H1 (cell line): Measurements from ENCODE around the gene PTPN2. TPM values are rescaled to one million over a fixed set of nuclear protein-coding genes. Genes with fewer than 3 reads are reported as not detected.

ENCODE experiments used
- CTCF ChIA-PET: fragments of 300-600 bp; sonication (Branson Sonifier 250); formaldehyde crosslinking; loops from one replicate; lab custom pipeline; 2021; ENCODE audit not compliant: partially characterized antibody; lab: Charles Lee
- POLR2A ChIA-PET: fragments of 300-600 bp; sonication (Branson Sonifier 250); formaldehyde crosslinking; loops from one replicate; lab custom pipeline; 2021; ENCODE audit warnings: inconsistent platforms; ENCODE audit not compliant: partially characterized antibody; lab: Charles Lee
- DNase-seq, 2 experiments: peaks; one replicate each; pipeline versions ENCODE4 v3.0.0 to v3.0.0-alpha.2; 2010 to 2022; ENCODE audit warnings: low spot score in 2 of 2, low read depth in 1 of 2, mixed read lengths in 1 of 2
- FAIRE-seq: peaks from 2 replicates; lab custom pipeline; 2011; peaks lifted over from hg19 to GRCh38; lab: Jason Lieb, UNC
- H2AFZ ChIP-seq: 2 replicates; pipeline ENCODE4 v1.8.1; 2012; ENCODE audit warnings: low read length, inconsistent platforms
- H2AK5ac ChIP-seq: 2 replicates; pipeline ENCODE4 v1.6.1; 2013; ENCODE audit warnings: low read depth, low read length
- H2BK120ac ChIP-seq: replicated peaks from 2 replicates; pipeline ENCODE3; 2013; ENCODE audit warnings: low read depth, low read length, inconsistent platforms
- H2BK12ac ChIP-seq: 2 replicates; pipeline ENCODE4 v1.6.1; 2013; ENCODE audit warnings: low read depth, low read length
- H2BK15ac ChIP-seq: 2 replicates; pipeline ENCODE4 v1.6.1; 2013; ENCODE audit warnings: low read length
- H2BK20ac ChIP-seq: 2 replicates; pipeline ENCODE4 v1.6.1; 2013; ENCODE audit warnings: low read length
- H2BK5ac ChIP-seq: 2 replicates; pipeline ENCODE4 v1.6.1; 2013; ENCODE audit warnings: low read depth, low read length
- H3K14ac ChIP-seq: 2 replicates; pipeline ENCODE4 v1.6.1; 2013; ENCODE audit warnings: inconsistent platforms; ENCODE audit not compliant: insufficient read length
- H3K18ac ChIP-seq: 2 replicates; pipeline ENCODE4 v1.6.1; 2013; ENCODE audit warnings: low read length; ENCODE audit errors: extremely low read depth
- H3K23ac ChIP-seq: 2 replicates; pipeline ENCODE4 v1.6.1; 2013; ENCODE audit warnings: inconsistent platforms; ENCODE audit not compliant: insufficient read length
- H3K23me2 ChIP-seq: 2 replicates; pipeline ENCODE4 v1.6.1; 2013; ENCODE audit warnings: low read depth, low read length
- H3K27ac ChIP-seq: 2 replicates; pipeline ENCODE4 v1.6.1; 2011; ENCODE audit warnings: low read depth, low read length, inconsistent platforms
- H3K27me3 ChIP-seq, 4 experiments: replicated peaks in 1 of 4; 1 replicate in 1 of 4; 2 replicates in 3 of 4; pipeline versions ENCODE4 v1.6.1 to v1.8.1; 2011 to 2013; ENCODE audit warnings: low read length in 3 of 4, mild to moderate bottlenecking in 3 of 4, inconsistent platforms in 2 of 4, mixed read lengths in 2 of 4, moderate library complexity in 1 of 4; ENCODE audit not compliant: control insufficient read depth in 3 of 4, insufficient read depth in 3 of 4; ENCODE audit errors: extremely low read depth in 1 of 4
- H3K36me3 ChIP-seq, 4 experiments: 2 replicates each; pipeline versions ENCODE4 v1.6.1 to v1.8.1; 2011 to 2013; ENCODE audit warnings: mild to moderate bottlenecking in 4 of 4, low read length in 3 of 4, moderate library complexity in 2 of 4, control low read depth in 1 of 4, inconsistent platforms in 1 of 4; ENCODE audit not compliant: insufficient read depth in 4 of 4, control insufficient read depth in 2 of 4
- H3K4ac ChIP-seq: replicated peaks from 2 replicates; pipeline ENCODE3; 2013; ENCODE audit warnings: low read length, low read depth, mixed read lengths, inconsistent platforms; ENCODE audit not compliant: insufficient read length
- H3K4me1 ChIP-seq, 4 experiments: replicated peaks in 1 of 4; 1 replicate in 1 of 4; 2 replicates in 3 of 4; pipeline versions ENCODE4 v1.6.1 to v1.8.1; 2011 to 2013; ENCODE audit warnings: low read length in 3 of 4, inconsistent platforms in 2 of 4, mixed read lengths in 1 of 4; ENCODE audit not compliant: insufficient read depth in 4 of 4, control insufficient read depth in 3 of 4
- H3K4me2 ChIP-seq, 2 experiments: 2 replicates each; pipeline versions ENCODE4 v1.6.1 to v1.8.1; 2011 to 2013; ENCODE audit warnings: low read depth in 2 of 2, low read length in 2 of 2, control low read depth in 1 of 2, inconsistent platforms in 1 of 2, mild to moderate bottlenecking in 1 of 2; ENCODE audit not compliant: insufficient read depth in 1 of 2
- H3K4me3 ChIP-seq, 4 experiments: fragments of 200-600, 300-600 bp in 1 of 4; sonication (generic), shearing (Covaris generic), sonication (Bioruptor Twin) in 1 of 4; 2 replicates each; pipeline versions ENCODE4 v1.5.1 to v1.8.1; 2011 to 2016; ENCODE audit warnings: low read length in 4 of 4, low read depth in 3 of 4, control low read depth in 2 of 4, inconsistent platforms in 2 of 4, mild to moderate bottlenecking in 2 of 4, mixed read lengths in 1 of 4, moderate library complexity in 1 of 4; ENCODE audit not compliant: insufficient read depth in 2 of 4; ENCODE audit errors: extremely low read depth in 1 of 4
- H3K56ac ChIP-seq: replicated peaks from 2 replicates; pipeline ENCODE3; 2013; ENCODE audit warnings: low read depth, mild to moderate bottlenecking, mixed read lengths, low read length, inconsistent platforms; ENCODE audit not compliant: insufficient read length
- H3K79me1 ChIP-seq: 2 replicates; pipeline ENCODE4 v1.6.1; 2013; ENCODE audit warnings: low read depth, low read length, control low read depth
- H3K79me2 ChIP-seq, 2 experiments: 2 replicates each; pipeline versions ENCODE4 v1.6.1 to v1.8.1; 2012 to 2013; ENCODE audit warnings: low read length in 2 of 2, mild to moderate bottlenecking in 2 of 2, inconsistent platforms in 1 of 2; ENCODE audit not compliant: insufficient read depth in 2 of 2, control insufficient read depth in 1 of 2
- H3K9ac ChIP-seq, 4 experiments: replicated peaks in 1 of 4; 1 replicate in 1 of 4; 2 replicates in 3 of 4; pipeline versions ENCODE4 v1.6.1 to v1.8.1; 2011 to 2013; ENCODE audit warnings: low read depth in 3 of 4, low read length in 3 of 4, control low read depth in 2 of 4, mild to moderate bottlenecking in 2 of 4, moderate library complexity in 2 of 4, inconsistent platforms in 1 of 4; ENCODE audit errors: extremely low read depth in 1 of 4
- H3K9me3 ChIP-seq, 2 experiments: 2 replicates each; pipeline versions ENCODE4 v1.6.1 to v1.8.1; 2012 to 2013; ENCODE audit warnings: mild to moderate bottlenecking in 2 of 2, moderate library complexity in 2 of 2, control low read depth in 1 of 2, inconsistent platforms in 1 of 2, low read depth in 1 of 2, low read length in 1 of 2, mixed read lengths in 1 of 2; ENCODE audit not compliant: insufficient read depth in 2 of 2
- H4K20me1 ChIP-seq, 2 experiments: replicated peaks in 1 of 2; 2 replicates each; pipeline versions ENCODE3 to v1.8.1; 2011 to 2013; ENCODE audit warnings: inconsistent platforms in 2 of 2, low read length in 2 of 2, mild to moderate bottlenecking in 1 of 2; ENCODE audit not compliant: insufficient read depth in 2 of 2, control insufficient read depth in 1 of 2
- H4K5ac ChIP-seq: 2 replicates; pipeline ENCODE4 v1.6.1; 2013; ENCODE audit warnings: low read length, low read depth, mixed read lengths, inconsistent platforms; ENCODE audit not compliant: insufficient read length
- H4K8ac ChIP-seq: 2 replicates; pipeline ENCODE4 v1.8.0; 2013; ENCODE audit warnings: mild to moderate bottlenecking, moderate library complexity, low read length, inconsistent platforms; ENCODE audit not compliant: insufficient read depth; ENCODE audit errors: extremely low read depth
- H4K91ac ChIP-seq: replicated peaks from 2 replicates; pipeline ENCODE3; 2013; ENCODE audit warnings: low read length, mixed read lengths, inconsistent platforms; ENCODE audit not compliant: insufficient read length
- EP300 ChIP-seq, 2 experiments: IDR thresholded peaks; 1 replicate in 1 of 2; 2 replicates in 1 of 2; pipeline ENCODE4 v1.6.1; 2011 to 2012; ENCODE audit warnings: low read depth in 2 of 2, low read length in 2 of 2, mild to moderate bottlenecking in 2 of 2, borderline replicate concordance in 1 of 2, inconsistent platforms in 1 of 2, moderate library complexity in 1 of 2
- SIRT6 ChIP-seq: IDR thresholded peaks from one replicate; pipeline ENCODE4 v1.7.1; 2012; ENCODE audit warnings: low read length, inconsistent platforms
- SIX5 ChIP-seq: IDR thresholded peaks from 2 replicates; pipeline ENCODE4 v1.6.1; 2011; ENCODE audit warnings: mild to moderate bottlenecking, low read depth, low read length
- SP2 ChIP-seq: IDR thresholded peaks from 2 replicates; pipeline ENCODE4 v1.6.1; 2012; ENCODE audit warnings: mild to moderate bottlenecking, low read length, inconsistent platforms
- WGBS, 2 experiments: shearing (Covaris generic) in 1 of 2; methylation state at CpG; one replicate each; pipeline versions ENCODE4 v1.1.6 to v1.1.7; 2013 to 2015; ENCODE audit warnings: low lambda C conversion rate in 2 of 2, mixed read lengths in 2 of 2, inconsistent platforms in 1 of 2, low coverage in 1 of 2, missing lambda C conversion rate in 1 of 2; ENCODE audit not compliant: insufficient replicate concordance in 2 of 2, insufficient coverage in 1 of 2, insufficient read length in 1 of 2; ENCODE audit errors: extremely low coverage in 1 of 2, missing lambda C conversion rate in 1 of 2; 5-methylcytosine and 5-hydroxymethylcytosine counted together
- polyA plus RNA-seq, 7 experiments: library from polyadenylated mRNA; depleted of rRNA in 3 of 7; stranded (reverse) in 5 of 7; unstranded in 2 of 7; fragments of >200 nt in 5 of 7; fragments of 200-250 nt in 2 of 7; gene quantifications; 1 replicate in 5 of 7; 2 replicates in 1 of 7; 4 replicates in 1 of 7; pipeline versions ENCODE4 v1.2.1 to v1.2.3, GENCODE V29; 2011 to 2013; ENCODE audit warnings: missing spikeins in 2 of 7, mixed read lengths in 2 of 7
- total RNA-seq: library from RNA; stranded (reverse); fragmentation: NEBNext Ultra II Directional; extraction: Animal tissue kit (Norgen Biotek cat#: 25700); gene quantifications from 2 replicates; pipeline ENCODE4 v1.2.1, GENCODE V29; 2021

Gene PTPN2
- total and polyA plus RNA-seq, 2 of the 8 experiments (the other 6 are each of a cell fraction or from before 2014, with no cell fraction given), result 16.4 to 54.0 TPM

DNA sequence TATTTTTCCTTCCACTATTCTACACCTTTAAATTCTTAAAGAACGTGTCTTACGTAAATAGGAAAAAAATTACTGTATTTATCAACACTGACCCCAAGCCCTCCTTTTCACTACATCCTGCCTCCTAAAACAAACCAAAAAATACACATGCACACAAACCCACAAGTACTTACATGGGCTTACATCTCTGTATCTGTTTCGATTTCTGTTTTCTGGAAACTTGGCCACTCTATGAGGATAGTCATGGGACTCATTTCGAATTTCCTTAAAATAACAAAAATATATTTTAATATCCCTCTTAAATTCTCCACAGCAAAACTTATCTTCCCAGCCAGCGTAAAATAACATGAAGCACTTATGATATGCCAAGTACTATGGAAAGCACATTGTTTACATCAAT is 25.0 kb downstream of the PTPN2 start:
- no peak overlapping the region for H2BK12ac ChIP-seq
- no peak overlapping the region for H2BK120ac ChIP-seq
- H3K79me2 ChIP-seq, result peaks cover 3 to 83% of the 10 kb centered on the region in 2 experiments; a peak in 3 of 4 replicates
- CTCF ChIA-PET, result no interaction called here
- no peak overlapping the region for H2BK20ac ChIP-seq
- peaks cover 0 to 5% of the 10 kb centered on the region in 2 experiments for H4K20me1 ChIP-seq
- TF ChIP-seq EP300 (IDR thresholded peaks at IDR 0.05; ENCODE audit: borderline replicate concordance in 1 of 2, low read depth in 2 of 2, low read length in 2 of 2), result no peak
- no peak for TF ChIP-seq SIX5
- no peak for TF ChIP-seq SP2
- TF ChIP-seq SIRT6, result no peak
- TF ChIP-seq, all 59 proteins: peak for 0
- no peak overlapping the region for H3K56ac ChIP-seq
- no peak overlapping the region for H3K23ac ChIP-seq
- FAIRE-seq (no peak), DNase-seq (no peak)
- H3K9ac ChIP-seq, result no peak overlapping the region
- no peaks in the 10 kb centered on the region; the same call in 1 of the 2 replicates for H3K23me2 ChIP-seq
- POLR2A ChIA-PET, result no interaction called here
- H3K27me3 ChIP-seq, result no peaks in the 10 kb centered on the region
- peaks cover 4% of the 10 kb centered on the region for H3K79me1 ChIP-seq
- no peak overlapping the region for H3K4me2 ChIP-seq
- no peak overlapping the region for H4K91ac ChIP-seq
- no peaks in the 10 kb centered on the region for H3K9me3 ChIP-seq
- H2AK5ac ChIP-seq, result no peak overlapping the region
- 90 to 100% methylated on average over 1 to 5 of the region's 5 CpGs for WGBS, 2 experiments
- no peak overlapping the region for H2BK15ac ChIP-seq
- no peak overlapping the region for H4K5ac ChIP-seq
- H4K8ac ChIP-seq, result no peak overlapping the region
- no peak overlapping the region for H2BK5ac ChIP-seq
- no peak overlapping the region for H3K4me3 ChIP-seq
- H3K27ac ChIP-seq, result no peak overlapping the region
- H3K36me3 ChIP-seq, result peaks cover 0 to 8% (median 2%) of the 10 kb centered on the region in 4 experiments; a peak in 5 of 8 replicates
- no peak overlapping the region for H3K14ac ChIP-seq
- peaks cover 0 to 14% (median 5%) of the 10 kb centered on the region in 4 experiments; a peak in 5 of 7 replicates for H3K4me1 ChIP-seq
- no peak overlapping the region for H3K4ac ChIP-seq
- no peak overlapping the region for H2AFZ ChIP-seq
- no peak overlapping the region for H3K18ac ChIP-seq
